NCI-H748 treated with DMSO at 0.1 percent for 48 hours (cell line): ENCODE results near the gene CADM2.

ENCODE experiments used
- DNase-seq: peaks from one replicate; lab custom pipeline; 2025; lab: John Stamatoyannopoulos, UW

CADM2 gene

DNA sequence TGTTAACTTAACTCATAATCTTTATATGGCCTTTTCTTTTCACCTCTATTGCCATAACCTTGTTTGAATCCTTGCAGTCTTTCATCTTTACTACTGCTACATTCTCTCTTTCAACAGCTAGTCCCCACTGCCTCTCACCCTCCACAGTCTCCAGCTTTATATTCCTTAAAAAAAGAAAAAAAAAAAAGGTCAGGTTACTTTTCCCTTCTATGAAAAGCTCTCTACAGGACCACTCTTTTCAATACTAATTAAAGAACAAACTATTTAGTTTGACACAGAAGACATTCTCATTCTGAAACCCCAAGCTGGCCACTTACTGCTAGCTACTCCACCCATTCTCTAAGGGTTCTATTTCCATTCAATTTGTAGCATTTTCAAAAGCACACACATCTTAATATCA lies 25.6 kb downstream of the CADM2 start:
- DNase-seq: no peak

DNA sequence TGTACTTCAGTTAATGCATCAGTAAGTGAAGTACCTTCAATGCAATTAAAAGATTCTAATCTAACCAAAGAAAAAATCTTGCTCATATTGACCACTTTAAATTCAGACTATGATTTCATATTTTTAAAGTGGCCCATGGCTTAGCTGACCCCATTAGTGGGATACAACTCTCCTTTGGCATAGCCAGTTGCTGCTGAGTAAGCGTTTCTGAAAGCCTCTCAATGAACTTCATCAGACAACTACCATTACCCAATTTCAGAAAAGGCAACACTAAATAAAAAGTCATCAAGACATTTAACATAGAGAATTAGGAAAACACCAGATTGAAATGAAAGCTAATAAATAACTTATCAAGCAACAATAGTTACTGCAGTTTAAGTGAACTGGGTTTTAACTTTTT lies 27.0 kb downstream of the CADM2 start:
- no peak for DNase-seq

DNA sequence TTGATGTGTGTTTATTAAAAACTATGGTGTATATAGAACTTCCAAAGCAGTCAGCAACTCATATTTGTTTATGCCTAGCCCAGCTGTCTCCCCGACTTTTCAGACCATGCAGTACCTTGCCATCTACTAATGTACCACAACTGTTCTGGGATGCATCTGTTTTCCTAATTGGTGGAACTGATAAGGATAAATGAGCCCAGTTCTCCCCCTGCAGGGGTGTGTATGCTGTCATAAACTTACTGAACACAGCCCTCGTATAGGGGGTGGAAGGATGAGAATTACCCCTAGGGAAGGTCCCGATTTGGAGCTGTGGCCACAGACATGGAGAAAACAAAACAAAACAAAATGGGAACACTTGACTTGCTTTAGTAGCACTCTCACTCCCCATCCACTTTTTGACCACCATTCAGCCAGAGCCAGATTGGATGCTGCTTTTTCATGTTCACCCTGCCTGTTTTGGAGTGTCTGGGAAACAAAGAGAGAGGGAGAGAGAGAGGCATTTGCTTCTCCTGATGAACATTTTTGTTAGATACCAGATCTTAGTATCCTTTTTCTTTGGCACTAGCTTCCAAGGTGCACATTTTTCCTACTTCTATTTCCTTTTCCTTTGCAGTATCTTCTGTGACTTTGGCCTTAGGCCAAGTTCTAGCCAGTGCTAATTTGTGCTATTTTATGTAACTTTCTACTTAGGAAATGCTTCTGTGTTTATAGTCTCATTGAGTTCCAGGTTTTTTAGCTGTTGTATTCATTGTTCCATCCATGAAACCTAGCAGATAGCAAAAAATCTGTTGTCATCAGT lies 29.1 kb downstream of the CADM2 start:
- DNase-seq: no peak

DNA sequence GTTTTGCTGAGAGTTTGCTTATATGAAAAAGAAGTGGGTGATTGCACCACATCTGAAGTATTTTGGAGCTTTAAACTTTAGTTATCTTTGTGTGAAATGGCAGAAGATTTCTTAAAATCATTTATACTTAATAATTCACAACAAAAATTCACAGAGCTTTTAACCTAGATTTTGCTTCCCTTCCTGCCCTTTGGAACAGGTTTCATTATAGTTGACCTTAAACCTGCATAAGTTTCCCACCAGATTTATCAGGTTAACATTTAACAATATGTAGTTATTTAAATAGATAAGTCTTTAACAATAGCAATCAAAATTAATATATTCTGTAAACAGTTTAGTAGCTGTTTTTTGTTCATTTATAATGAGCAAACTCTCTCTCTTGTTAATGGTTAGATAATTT lies 30.3 kb downstream of the CADM2 start:
- DNase-seq: no peak

DNA sequence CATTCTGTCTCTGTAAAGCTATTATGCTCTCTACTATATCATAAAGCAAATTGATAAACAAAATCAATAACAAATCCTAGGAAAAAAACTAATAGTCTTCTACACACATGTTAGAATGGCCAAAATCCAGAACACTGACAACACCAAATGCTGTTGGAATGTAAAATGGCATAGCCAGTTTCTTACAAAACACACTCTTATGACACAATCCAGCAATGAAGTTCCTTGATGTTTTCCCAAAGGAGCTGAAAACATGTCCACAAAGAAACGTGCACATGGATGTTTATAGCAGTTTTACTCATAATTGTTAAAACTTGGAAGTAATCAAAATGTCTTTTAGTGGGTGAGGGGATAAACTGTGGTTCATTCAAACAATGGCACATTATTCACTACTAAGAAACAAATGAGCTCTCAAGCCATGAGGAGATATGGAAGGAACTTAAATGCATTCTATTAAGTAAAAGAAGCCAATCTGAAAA lies 32.7 kb downstream of the CADM2 start:
- DNase-seq: no peak

DNA sequence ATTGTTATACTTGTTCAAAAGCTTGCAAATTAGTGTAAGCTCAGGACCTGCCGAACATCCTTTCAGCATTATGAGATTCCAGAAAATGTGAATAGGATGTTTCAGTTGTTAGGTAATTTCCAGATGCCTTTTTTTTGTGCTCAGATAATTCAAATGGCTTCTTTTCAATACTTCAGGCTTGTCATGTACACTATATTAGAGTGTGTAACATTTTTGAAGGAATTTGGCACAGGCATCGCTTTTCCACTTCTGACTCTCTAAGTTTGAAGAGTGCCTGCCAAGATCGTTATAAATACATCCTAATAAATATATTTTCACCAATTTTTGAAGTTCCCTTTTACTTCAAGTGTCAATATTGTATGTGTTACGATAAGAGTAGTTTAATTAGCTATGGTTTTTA lies 35.2 kb downstream of the CADM2 start:
- no peak for DNase-seq

DNA sequence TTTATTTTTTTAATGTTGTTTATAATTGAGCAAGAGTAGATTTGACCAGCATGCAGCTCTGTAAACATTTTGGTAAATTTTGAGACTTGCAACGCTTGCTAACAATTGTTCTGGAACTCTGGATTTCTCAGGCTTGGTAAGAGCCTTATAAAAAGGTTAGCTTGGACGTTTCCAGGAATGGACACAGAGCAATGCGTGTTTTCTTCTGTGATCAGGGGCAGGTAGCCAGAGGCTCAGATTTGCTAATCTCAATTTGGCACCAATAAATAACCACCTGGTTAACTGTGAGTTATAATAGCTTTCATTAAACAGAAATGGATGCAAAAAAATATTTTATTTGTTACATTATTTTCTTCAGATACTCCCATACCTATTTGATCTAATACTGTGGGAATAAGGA lies 39.8 kb downstream of the CADM2 start:
- no peak for DNase-seq

DNA sequence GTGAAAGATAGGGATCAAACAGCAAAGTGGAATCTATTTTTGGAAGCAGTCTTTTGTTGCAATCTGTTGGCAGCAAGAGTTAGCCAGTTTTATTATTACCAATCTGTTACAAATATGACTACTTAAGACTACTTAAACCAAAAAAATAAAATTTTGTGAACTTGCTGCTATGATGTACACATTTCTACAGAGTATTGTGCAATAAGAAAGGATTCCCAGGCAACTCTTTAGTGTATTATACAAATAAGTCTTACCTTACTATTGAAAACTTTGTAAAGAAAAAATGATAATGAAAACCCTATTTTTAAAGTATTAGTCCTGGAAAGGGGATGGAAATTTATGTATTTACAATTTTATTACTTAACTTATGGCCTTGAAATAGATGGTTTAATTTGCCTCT lies 44.7 kb downstream of the CADM2 start:
- no peak for DNase-seq

DNA sequence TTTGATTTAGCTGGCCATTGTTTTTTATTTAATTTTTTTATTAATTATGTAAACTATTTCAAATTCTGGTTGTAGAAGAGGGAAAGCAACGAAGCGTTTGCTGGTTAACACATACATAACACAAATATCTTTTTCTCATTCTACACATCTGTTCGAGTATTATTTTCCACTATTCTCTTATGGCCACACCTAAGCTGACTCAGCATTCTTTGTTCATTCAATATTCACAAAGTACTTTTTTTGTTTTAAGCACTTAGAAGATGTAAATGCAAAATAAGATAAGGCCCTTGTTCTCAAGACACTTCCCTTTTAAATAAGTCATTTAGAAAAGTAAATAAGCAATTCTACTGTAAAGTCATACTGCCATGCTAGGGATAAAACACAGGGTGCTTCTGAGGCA lies 45.4 kb downstream of the CADM2 start:
- DNase-seq: no peak

DNA sequence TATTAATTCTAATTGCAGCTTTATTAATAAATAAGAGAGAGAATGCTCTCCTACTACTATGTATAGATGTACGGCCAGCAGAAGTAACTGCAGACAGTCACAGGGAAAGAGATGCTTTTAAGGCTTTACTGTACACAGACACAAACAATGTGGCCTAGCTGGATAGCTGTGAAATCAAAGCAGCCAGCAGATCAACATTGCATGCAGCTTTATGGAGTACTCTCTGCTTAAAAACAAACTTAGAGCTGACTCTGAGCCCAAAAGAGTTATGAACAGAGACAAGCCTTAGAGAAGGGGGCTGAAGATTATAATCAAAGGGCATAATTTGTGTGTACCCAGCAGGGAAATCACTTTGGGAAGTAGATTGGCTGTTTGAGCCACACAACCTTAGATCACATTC lies 47.2 kb downstream of the CADM2 start:
- no peak for DNase-seq

DNA sequence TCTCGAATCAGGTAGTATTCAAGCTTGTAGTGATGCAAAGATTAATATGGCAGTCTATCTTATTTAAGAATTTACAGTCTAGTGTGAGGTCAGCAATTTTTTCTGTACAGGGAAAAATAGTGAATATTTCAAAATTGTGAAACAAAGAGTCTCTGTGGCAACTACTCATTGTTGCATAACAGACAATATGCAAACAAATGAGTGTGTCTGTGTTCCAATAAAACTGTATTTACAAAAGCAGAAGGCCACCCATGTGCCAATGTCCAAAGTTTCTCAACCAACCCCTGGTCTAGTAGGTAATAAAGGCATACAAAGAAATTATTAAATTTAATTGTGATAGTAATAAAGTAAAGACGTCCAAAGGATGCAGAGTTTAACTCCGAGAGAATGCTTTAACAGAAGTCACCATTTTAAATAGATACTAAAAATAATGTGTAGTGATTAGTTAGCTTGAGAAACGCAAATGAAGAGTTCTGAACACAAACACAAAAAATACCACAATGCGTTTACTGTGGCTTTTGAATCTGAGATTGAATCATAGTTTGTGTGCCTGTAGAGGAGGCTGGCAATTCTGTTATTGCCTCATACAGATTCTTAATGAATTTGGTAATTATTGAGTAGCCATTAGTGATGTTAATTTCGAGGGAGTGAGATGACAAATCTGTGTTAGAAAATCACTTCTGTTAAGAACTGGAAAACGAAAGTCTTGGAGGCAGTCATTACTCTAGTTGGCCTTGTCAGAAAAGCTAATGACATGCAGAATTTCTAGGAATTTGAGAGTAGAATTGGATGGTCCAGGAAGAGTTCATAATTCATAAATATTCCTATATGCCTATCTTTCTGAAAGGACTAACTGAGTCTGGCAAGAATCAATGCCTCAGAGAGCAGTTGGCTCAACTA lies 48.7 kb downstream of the CADM2 start:
- DNase-seq: no peak

DNA sequence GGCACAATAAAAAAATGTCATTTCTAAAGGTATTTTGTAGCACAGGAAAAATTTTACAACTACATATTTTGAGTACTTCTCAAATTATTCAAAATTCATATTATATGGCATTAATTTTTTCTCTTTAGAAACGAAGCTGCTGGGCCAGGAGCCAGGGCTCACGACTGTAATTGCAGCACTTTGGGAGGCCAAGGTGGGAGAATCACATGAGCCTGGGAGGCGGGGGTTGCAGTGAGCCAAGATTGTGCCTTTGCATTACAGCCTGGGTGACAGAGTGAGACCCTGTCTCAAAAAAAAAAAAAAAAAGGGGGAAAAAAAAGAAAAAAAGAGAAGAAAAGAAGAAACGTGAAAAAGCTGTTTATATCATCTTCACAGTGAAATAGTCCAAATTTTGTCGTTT lies 62.0 kb downstream of the CADM2 start:
- DNase-seq: no peak

DNA sequence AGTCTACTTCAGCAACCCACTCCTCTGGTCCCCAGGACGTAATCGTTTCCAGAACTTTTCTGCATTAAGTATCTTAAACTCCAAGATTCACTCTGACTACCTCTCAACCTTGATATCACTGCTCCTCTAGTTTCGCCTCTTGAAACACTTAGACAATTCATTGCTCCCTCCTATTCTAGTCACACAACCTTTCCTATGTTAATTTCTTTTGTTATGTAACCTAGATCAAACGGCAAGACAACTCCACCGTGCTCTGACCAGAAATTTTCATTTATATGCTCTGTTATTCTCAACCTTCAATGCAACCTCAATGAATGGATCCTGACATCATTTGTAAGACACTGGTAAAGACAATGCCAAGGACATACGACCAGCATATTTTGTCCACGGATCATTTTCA lies 71.3 kb downstream of the CADM2 start:
- DNase-seq: no peak

DNA sequence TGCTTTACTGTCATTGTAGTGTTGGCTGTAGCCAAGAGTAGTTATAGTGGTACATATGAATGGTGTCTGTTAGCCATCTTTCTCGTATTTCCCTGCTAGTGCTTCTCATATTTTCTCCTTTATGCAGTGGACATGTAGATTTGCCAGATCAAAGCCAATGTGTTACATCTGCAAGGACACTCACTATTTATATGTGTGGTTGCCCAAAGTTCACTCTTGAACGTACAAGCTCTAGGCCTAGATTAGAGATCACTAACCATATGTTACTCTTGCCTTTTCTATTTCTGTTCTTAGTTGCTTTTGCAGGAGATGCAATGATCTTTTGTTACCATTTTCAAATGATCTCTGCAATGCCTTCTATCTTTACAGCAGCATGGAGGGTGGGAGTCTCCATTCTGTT lies 78.4 kb downstream of the CADM2 start:
- DNase-seq: no peak

DNA sequence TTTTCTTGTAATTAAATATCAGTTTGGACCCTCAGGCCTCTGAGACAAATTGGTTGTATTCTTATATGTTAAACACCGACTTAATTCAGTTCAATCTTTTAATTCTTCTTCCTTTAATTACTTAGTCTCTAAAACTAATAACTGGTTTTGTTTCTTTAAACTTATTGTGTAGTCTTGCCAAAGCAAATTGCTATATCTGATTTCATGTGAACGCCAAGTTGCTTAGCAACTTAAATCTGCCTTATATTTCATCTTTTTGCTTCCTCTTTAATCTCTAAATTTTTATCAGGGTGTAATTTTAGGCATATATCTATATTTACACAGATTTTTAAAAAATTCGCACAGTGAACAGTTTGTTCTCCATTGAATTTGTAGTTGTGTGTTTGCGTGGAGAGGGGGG lies 82.2 kb downstream of the CADM2 start:
- DNase-seq: no peak

DNA sequence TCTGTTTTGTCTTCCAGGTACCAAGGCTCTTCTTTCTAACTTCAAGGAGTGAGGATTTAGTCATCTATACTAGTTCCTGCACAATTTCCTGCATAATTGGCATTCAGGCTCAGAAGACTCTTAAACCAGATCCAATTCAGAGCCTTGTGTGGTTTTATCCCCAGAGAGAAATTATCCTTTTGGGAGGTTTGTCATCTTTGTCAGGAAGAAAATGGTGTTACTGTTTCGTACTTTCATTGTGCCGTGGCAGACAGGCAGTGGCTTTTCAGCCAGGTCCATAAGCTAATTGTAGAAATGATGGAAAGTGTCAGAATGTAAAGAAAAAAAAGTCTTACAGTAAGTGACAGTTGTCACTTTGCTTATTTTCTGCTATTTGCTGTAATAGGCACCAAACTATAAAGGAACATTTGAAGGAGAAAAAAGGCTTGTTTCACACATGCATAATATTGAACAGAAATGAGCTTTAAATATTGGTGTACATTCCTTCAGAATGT lies 82.8 kb downstream of the CADM2 start:
- no peak for DNase-seq

DNA sequence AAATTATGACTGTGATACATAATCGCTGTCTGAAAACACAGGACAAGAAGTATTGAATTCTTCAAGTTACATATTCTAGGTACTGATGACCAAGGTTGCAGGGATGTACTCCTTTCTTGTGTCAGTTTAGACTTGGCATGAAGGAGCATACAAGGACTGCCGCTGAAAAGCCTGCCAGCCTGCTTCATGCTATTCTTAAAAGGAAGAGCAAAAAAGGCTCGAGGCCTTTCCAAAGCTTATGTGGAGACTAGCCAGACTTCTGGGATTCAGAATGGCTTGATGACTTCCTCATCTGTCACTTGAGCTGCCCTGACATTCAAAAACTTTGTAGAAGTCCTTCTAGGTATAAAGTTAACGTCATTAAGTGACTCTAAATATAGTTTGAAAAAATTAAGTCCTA lies 92.0 kb downstream of the CADM2 start:
- DNase-seq: no peak

DNA sequence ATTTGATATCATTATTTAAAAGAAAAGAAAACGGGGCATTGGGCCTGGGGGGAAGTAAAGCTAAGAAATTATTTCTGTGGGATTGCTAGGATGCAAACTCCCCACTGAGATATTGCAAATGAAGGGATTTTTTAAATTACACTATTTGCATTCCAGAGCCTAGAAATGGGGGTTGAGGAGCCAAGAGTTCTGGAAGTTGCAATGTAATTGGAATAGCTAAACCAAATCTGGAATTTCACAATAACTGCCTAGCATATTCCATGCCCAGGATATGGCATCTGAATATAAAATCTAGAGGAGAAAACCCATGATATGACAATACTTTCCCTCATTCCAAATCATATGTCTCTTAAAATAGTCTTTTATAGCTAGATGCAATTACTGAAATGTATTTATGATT lies 93.0 kb downstream of the CADM2 start:
- no peak for DNase-seq

DNA sequence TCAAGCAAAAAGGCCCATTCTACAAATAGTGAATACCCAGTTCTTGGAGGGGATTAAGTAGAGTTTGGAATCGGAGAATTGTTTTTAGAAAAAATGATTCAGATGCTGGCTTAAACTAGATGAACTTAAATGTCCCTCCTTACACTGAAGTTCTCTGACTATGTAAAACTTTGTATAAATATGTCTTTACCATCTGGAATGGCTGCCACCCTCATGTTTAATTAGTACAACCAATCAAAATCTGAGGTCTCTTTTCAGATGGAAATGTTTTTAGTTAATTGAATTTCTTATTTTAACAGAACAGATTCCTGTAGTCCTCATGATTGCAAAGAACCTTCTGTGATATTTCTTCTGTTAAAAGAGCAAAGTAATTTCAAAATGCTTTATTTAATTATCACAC lies 94.8 kb downstream of the CADM2 start:
- DNase-seq: no peak

DNA sequence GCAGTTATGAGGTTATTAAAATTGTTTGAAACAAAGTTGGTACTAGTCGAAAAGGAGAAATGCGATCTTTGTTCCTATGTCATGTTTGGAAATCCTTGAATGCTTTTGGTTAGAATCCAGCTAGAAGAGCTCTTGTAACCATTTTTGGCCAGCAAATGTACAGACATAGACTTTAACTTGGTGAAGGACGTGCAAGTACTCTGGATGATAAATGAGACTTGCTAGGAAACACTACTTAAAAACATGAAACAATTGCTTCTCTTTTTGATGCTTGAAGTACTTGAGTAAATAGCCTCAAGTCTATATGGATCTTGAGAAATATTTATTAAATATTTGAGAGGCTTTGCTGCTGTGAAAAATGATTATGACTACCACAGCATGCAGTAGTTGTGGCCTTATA lies 95.8 kb downstream of the CADM2 start:
- no peak for DNase-seq

DNA sequence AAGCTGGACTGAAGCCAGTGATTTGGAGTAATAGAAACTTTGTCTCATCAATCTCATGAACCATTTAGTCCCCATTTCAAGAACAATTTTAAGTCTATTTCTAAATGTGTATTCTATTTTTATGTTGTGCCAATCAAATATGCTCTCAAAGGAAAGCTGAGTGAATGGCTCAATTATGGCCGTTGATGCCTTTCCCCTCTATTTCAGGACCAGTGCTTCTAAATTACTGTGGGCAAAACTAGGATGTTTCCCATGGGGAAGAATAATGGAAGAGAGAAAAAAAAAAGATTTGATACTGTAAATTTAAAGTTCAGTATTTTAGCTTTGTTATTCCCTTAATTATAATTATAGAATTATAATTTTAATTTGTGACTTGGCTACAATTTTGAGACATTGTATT lies 110.1 kb downstream of the CADM2 start:
- DNase-seq: no peak

DNA sequence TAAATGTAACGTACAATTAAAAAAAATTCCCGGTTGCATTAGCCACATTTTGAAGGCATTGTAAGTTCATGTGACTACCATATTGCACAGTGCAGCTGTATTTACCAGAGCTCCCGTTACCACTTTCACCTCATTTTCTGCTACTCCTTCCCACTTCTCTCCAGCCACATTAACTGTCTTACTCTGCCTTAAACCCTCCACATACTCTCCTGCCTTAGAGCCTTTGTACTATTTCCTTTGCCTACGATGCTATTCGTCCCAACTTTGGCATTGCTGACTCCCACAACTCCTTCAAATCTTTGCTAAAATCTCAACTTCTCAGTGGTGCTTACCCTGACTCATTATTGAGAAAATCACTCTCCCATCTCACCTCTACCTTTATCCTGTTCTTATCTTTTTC lies 115.2 kb downstream of the CADM2 start:
- DNase-seq: no peak

DNA sequence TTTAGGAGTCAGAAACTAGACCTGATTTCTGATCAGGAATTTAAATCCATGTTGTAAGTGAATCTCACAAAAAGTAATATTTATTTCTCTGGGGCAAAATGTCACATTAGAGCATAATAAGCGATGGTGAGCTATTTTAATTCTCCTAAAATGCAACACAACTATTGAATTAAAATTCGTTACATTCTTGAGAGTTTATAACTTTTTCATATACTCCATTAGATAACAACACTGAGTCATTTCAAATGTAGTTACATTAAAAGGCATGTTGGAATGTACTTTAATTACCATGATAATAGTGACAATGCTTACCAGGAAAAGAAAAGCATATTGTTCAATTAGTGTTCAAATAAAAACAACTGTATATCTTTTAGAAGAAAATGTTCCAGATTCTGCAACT lies 116.9 kb downstream of the CADM2 start:
- DNase-seq: no peak
